Stimulated activated CD8-positive, alpha-beta memory T cell treated with anti-CD3 and anti-CD28 coated beads, Interleukin-4, amount 100 ng/mL, for 1 hour (primary cell): ENCODE results near the gene CHST11.

Experiments
- DNase-seq, 2 donors: peaks; one replicate each; pipeline ENCODE4 v3.0.0-alpha.2; 2020; ENCODE audit warnings: low read depth in 2 of 2, low spot score in 1 of 2

Gene CHST11

GRCh38 chr12:104691721-104692556, 235.2 kb downstream of the CHST11 start:
- no peak for DNase-seq

- DNase-seq: no peak
Observed at GRCh38 chr12:104692557-104693218, 235.9 kb downstream of the CHST11 start.

GRCh38 chr12:104693493-104693892, 236.7 kb downstream of the CHST11 start:
- no peak for DNase-seq

- DNase-seq: no peak
Observed at GRCh38 chr12:104694161-104694560, 237.4 kb downstream of the CHST11 start.

GRCh38 chr12:104694711-104695110, 238.0 kb downstream of the CHST11 start:
- DNase-seq: no peak

DNA sequence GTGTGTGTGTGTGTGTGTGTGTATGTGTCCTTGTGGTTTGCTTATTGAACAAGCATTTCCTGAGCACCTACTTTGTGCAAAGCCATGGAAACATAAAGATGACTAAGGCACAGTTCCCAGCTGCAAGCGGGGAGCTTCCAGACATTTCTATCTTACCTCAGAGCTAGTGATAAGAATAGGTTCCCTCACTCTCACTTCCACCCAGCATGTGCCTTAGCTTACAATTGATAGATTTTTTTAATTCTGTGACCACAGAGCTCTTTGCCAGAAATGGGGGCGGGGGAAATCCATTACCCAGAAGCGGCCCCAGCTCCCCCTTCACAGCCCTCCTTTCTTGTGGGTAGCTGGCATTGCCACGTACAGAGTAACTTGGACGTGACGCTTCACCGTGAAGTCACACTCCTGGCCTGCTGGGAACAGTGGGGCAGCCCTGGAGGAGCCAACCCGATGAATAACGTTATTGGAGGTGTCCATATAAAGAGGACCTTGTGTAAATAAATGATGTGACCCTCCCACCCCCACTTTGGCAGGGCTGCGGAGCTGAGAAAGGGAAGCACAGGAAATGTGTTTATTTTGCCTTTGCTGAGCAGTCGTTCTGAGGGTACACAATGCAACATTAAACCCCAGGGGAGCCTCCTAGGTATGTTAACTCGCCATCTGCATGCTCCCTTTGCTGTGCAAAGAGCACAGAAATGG, 238.9 kb downstream of the CHST11 start:
- peak in 1 of 2 donors; percentile 39 for DNase-seq

DNA sequence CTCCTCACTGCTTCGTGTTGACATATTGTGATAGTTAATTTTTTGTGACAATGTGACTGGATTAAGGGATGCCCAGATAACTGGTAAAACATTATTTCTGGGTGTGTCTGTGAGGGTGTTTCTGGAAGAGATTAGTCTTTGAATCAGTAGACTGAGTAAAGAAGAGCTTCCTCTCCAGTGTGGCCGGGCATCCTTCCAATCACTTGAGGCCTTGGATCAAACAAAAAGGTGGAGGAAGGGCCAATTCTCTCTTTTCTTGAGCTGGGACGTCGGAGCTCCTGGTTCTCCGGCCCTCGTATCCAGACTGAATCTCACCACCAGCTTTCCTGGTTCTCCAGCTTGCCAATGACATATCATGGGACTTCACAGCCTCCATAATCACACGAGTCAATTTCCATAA, 240.4 kb downstream of the CHST11 start:
- no peak for DNase-seq

DNA sequence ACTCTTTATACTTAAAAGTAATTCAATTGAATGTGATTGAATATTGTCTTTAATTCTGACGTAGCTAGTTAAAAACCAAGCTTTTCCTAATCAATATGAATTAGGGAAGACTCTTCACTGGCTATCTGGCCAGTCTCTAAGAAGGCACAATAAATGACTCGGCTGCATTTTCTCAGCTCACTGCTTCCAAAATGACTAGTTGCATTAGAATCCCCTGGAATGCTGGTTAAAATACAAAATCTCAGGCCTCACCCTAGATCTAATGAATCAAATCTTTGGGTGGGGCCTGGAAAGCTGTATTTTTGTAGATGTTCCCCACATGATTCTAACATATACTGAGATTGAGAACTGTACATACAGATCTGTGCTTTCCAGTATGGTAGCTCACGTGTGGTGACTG, 242.1 kb downstream of the CHST11 start:
- DNase-seq: no peak

GRCh38 chr12:104699489-104700190, 242.9 kb downstream of the CHST11 start:
- DNase-seq: no peak

GRCh38 chr12:104700324-104700723, 243.6 kb downstream of the CHST11 start:
- no peak for DNase-seq

DNA sequence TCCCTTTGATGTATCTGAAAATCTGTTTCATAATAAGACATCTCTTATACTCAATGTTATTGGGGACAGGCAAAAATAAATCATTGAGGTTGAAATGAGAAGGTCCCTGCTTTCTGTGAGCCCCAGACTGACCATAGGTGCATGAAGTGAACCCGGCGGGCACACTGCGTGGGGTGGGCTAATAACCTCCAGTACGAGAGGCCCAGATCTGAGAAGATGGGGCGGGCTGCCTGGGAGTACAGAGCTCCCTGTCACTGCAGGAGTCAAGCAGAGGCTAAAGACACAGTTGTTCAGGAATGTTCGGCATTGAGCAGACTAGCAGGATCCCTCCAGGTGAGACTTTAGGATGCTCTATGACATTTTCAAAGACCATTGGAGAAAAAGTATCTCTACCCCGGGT, 244.6 kb downstream of the CHST11 start:
- DNase-seq: no peak

DNA sequence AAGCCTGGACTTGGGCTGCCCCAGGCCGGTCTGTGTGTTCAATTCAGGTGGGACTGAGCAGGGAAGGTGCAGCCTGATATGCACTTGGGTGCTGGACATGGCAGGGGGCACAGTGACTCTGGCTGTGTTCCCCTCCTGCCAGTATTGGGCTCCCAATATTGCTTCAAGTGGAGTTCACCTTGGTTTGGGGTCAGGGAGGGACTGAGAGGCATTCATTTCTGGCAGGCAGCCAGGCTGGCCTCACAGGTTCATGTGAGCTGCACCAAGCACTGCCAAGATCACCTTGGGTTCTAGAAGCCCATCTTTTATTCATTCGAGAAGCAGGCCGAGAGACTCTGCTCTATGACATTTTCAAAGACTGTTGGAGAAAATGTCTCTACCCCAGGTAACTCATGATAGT, 245.0 kb downstream of the CHST11 start:
- DNase-seq: no peak

- no peak for DNase-seq
Observed at GRCh38 chr12:104702565-104703139, 245.9 kb downstream of the CHST11 start.

GRCh38 chr12:104703372-104703771, 246.6 kb downstream of the CHST11 start:
- no peak for DNase-seq

DNA sequence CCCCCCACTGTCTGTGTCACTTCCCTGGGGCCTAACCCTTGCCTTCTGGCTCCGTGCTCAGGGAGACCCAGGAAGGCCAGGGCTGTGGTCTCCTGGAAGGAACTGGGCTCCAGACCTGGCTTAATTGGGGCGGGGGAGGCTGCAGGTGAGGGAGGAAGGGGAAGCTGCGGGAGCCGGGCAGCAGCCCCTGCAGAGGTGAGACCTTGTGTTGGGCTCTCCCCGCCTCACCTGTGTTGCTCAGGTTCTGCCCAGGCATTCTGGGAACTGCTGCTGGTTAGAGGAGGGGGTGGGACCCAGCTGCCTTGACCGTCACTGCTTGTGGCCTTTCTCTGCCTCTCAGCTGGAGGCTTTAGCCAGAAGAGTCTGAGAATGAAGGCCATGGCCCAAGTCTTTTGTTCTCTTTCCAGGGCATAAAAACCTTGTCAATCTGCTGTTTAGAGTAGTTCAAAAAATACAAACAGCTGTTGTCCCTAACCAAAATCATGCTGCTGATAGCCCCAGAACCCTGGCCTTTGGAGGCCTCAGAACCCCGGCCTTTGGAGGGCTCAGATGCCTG, 247.6 kb downstream of the CHST11 start:
- DNase-seq: no peak

GRCh38 chr12:104707194-104707593, 250.4 kb downstream of the CHST11 start:
- DNase-seq: no peak

- no peak for DNase-seq
Observed at GRCh38 chr12:104707794-104708558, 251.2 kb downstream of the CHST11 start.

DNA sequence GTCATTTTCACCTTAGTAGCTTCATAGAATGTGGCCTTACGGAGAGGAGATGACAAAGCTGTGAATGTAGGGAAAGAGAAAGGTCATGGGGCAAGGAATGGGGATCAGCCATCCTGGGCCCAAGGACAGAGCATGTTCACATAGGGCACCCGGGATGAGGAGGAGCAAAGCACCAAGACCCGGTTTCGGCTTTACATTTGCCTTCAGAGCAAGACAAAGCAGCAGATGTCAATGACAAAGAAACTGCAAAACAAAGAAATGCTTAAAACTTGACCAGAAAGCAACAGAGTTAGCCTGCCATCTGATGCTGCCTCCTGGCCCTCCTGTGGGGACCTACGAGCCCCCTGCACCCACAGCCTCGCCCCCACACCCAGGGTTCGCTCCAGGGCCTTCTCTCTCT, 252.1 kb downstream of the CHST11 start:
- no peak for DNase-seq

GRCh38 chr12:104709692-104710435, 253.1 kb downstream of the CHST11 start:
- DNase-seq: no peak
